A673 (cell line): ENCODE data around the gene CLEC3B. TPM values are rescaled to one million over a fixed set of nuclear protein-coding genes. Genes with fewer than 3 reads are reported as not detected.

Source experiments
- BruUV-seq: library from RNA; stranded (reverse); fragments of 400-500 nt; replicated peaks from 2 replicates; lab custom pipeline; 2021; lab: Mats Ljungman, UMichigan
- CTCF ChIA-PET: fragments of 300-600 bp; sonication (Branson Sonifier 250); formaldehyde crosslinking; loops from one replicate; lab custom pipeline; 2022; ENCODE audit warnings: antibody characterized with exemption; lab: Charles Lee
- POLR2A ChIA-PET: fragments of 300-600 bp; sonication (Branson Sonifier 250); formaldehyde crosslinking; loops from one replicate; lab custom pipeline; 2022; ENCODE audit warnings: antibody characterized with exemption; ENCODE audit not compliant: low non-redundant PET; lab: Charles Lee
- DNase-seq: peaks from one replicate; pipeline ENCODE4 v3.0.0-alpha.2; 2015; ENCODE audit warnings: low spot score
- H3K27ac ChIP-seq: fragments of 200-600 bp; sonication (generic); 2 replicates; pipeline ENCODE4 v1.5.1; 2016; ENCODE audit warnings: mixed run types, low read depth, mild to moderate bottlenecking, mixed read lengths, antibody characterized with exemption, low read length; ENCODE audit not compliant: poor library complexity, severe bottlenecking
- H3K27me3 ChIP-seq: fragments of 200-600 bp; sonication (generic); replicated peaks from 2 replicates; pipeline ENCODE4 v1.6.1; 2017; ENCODE audit warnings: mixed run types, low read depth, mild to moderate bottlenecking, mixed read lengths, antibody characterized with exemption, low read length; ENCODE audit not compliant: insufficient read depth, poor library complexity
- H3K36me3 ChIP-seq: fragments of 200-600 bp; sonication (generic); 2 replicates; pipeline ENCODE4 v1.6.1; 2016; ENCODE audit warnings: mixed run types, mild to moderate bottlenecking, mixed read lengths, antibody characterized with exemption, low read length; ENCODE audit not compliant: insufficient read depth, poor library complexity, severe bottlenecking
- H3K4me1 ChIP-seq: fragments of 200-600 bp; sonication (generic); 2 replicates; pipeline ENCODE4 v1.6.1; 2017; ENCODE audit warnings: mixed run types, mild to moderate bottlenecking, mixed read lengths, antibody characterized with exemption, low read length; ENCODE audit not compliant: insufficient read depth, poor library complexity, severe bottlenecking
- H3K4me3 ChIP-seq: fragments of 200-600 bp; sonication (generic); 2 replicates; pipeline ENCODE4 v1.5.1; 2016; ENCODE audit warnings: low read depth, mixed run types, mild to moderate bottlenecking, mixed read lengths, low read length; ENCODE audit not compliant: poor library complexity, severe bottlenecking
- H3K9me3 ChIP-seq: fragments of 200-600 bp; sonication (generic); 2 replicates; pipeline ENCODE4 v1.6.1; 2016; ENCODE audit warnings: mixed run types, low read depth, mild to moderate bottlenecking, mixed read lengths, antibody characterized with exemption, low read length; ENCODE audit not compliant: poor library complexity, severe bottlenecking
- EZH2 ChIP-seq: fragments of 200-600 bp; sonication (generic); IDR thresholded peaks from 2 replicates; pipeline ENCODE4 v1.6.1; 2017; ENCODE audit warnings: borderline replicate concordance, low read depth, mild to moderate bottlenecking, mixed read lengths, antibody characterized with exemption, low read length; ENCODE audit not compliant: poor library complexity, severe bottlenecking
- intact Hi-C: fragments of 100-400 bp; cut with micrococcal nuclease; formaldehyde crosslinking; loops from one replicate; pipeline ENCODE4 v1.10.0; 2022; ENCODE audit not compliant: unreplicated experiment
- total RNA-seq: library from RNA; stranded (reverse); gene quantifications from 2 replicates; pipeline ENCODE4 v1.2.3, GENCODE V29; 2021
- TF ChIP-seq, protein P1 (sequence below): fragments of 300-800, 200-600 bp; sonication (generic); conservative IDR thresholded peaks from 2 replicates; pipeline ENCODE4 v1.5.1; 2017; ENCODE audit warnings: low read depth, mild to moderate bottlenecking, antibody characterized with exemption, low read length, moderate library complexity, mixed read lengths

Gene CLEC3B
- total RNA-seq, 1 experiment from 2014 or later, result 1.0 TPM

DNA sequence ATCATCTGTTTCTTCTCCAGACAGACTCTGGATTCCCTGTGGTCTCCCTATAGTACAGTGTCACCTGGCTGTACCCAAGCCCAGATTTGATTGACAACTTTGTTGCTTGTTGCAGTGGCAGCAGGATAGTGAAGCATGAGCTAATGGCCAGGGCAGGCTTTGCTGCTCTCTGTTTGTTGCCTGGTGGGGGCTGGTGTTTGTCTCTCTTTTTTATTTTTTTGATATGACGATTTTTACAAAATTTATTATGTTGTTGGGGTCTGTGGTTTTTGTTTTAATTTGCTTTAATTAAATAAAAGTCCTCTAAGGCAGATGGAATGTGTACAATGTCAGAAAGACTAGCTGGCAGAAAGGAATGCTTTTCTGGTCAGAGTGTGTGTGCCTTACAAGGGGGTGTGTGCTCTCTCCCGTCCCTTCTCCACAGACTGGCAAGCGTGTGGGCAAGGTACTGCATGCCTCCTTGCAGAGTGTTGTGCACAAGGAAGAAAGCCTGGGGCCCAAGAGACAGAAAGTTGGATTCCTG is 15.2 kb upstream of the CLEC3B start:
- H3K27me3 ChIP-seq, result no peaks in the 10 kb centered on the region
- no peak overlapping the region for H3K4me3 ChIP-seq
- POLR2A ChIA-PET, result no interaction called here
- H3K9me3 ChIP-seq, result no peaks in the 10 kb centered on the region
- H3K36me3 ChIP-seq, result peaks cover 37% of the 10 kb centered on the region
- intact Hi-C loops, result no loop called here
- H3K27ac ChIP-seq, result peak overlapping the region; percentile 67
- BruUV-seq, result no TSS peak
- TF ChIP-seq, protein P1, sequence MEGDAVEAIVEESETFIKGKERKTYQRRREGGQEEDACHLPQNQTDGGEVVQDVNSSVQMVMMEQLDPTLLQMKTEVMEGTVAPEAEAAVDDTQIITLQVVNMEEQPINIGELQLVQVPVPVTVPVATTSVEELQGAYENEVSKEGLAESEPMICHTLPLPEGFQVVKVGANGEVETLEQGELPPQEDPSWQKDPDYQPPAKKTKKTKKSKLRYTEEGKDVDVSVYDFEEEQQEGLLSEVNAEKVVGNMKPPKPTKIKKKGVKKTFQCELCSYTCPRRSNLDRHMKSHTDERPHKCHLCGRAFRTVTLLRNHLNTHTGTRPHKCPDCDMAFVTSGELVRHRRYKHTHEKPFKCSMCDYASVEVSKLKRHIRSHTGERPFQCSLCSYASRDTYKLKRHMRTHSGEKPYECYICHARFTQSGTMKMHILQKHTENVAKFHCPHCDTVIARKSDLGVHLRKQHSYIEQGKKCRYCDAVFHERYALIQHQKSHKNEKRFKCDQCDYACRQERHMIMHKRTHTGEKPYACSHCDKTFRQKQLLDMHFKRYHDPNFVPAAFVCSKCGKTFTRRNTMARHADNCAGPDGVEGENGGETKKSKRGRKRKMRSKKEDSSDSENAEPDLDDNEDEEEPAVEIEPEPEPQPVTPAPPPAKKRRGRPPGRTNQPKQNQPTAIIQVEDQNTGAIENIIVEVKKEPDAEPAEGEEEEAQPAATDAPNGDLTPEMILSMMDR, result no peak
- TF ChIP-seq EZH2, result no peak
- peaks cover 22% of the 10 kb centered on the region for H3K4me1 ChIP-seq
- no peak for DNase-seq
- CTCF ChIA-PET, result no interaction called here

- TF ChIP-seq, protein P1, result no peak
- no peak for TF ChIP-seq EZH2
- CTCF ChIA-PET, result no interaction called here
- H3K4me3 ChIP-seq, result no peak overlapping the region
- no peaks in the 10 kb centered on the region for H3K27me3 ChIP-seq
- BruUV-seq, result no TSS peak
- peaks cover 35% of the 10 kb centered on the region for H3K36me3 ChIP-seq
- H3K9me3 ChIP-seq, result no peaks in the 10 kb centered on the region
- H3K27ac ChIP-seq, result peak overlapping the region; percentile 67
- DNase-seq, result peak; percentile 67
- H3K4me1 ChIP-seq, result peaks cover 22% of the 10 kb centered on the region
- POLR2A ChIA-PET, result no interaction called here
- intact Hi-C loops, result no loop called here
These were observed 14.2 kb upstream of the CLEC3B start for GRCh38 chr3:45011756-45012508.

- no peaks in the 10 kb centered on the region for H3K9me3 ChIP-seq
- intact Hi-C loops, result no loop called here
- no peak overlapping the region for H3K4me3 ChIP-seq
- ChIA-PET CTCF (no interaction called here), POLR2A (no interaction called here)
- no peak for DNase-seq
- H3K4me1 ChIP-seq, result peaks cover 22% of the 10 kb centered on the region
- H3K27ac ChIP-seq, result peak overlapping the region; percentile 67
- no TSS peak for BruUV-seq
- TF ChIP-seq EZH2, result no peak
- TF ChIP-seq, protein P1, result no peak
- H3K27me3 ChIP-seq, result no peaks in the 10 kb centered on the region
- H3K36me3 ChIP-seq, result peaks cover 29% of the 10 kb centered on the region
These were observed 13.5 kb upstream of the CLEC3B start for GRCh38 chr3:45012577-45012976.
